Liver (tissue), 9 donors: Measurements from ENCODE around the gene MCUR1. TPM values are rescaled to one million over a fixed set of nuclear protein-coding genes. Genes with fewer than 3 reads are reported as not detected.
"Not testable (repeated sequence)": the region's sequence is repeated elsewhere in the genome, so short reads cannot be mapped to it uniquely, and the experiment has no call there.

Experiments used
- DNase-seq: peaks from one replicate; pipeline ENCODE4 v3.0.0-alpha.2; 2017; ENCODE audit warnings: low spot score
- H3K27ac ChIP-seq, 2 donors: one replicate each; pipeline ENCODE4 v1.7.0; 2013; ENCODE audit warnings: inconsistent platforms in 2 of 2, low read length in 2 of 2, control low read depth in 1 of 2, low read depth in 1 of 2, mild to moderate bottlenecking in 1 of 2
- H3K27me3 ChIP-seq, 4 donors: one replicate each; pipeline versions ENCODE4 v1.6.1 to v1.7.0; 2013; ENCODE audit warnings: low read length in 3 of 4, inconsistent platforms in 1 of 4, mild to moderate bottlenecking in 1 of 4, moderate library complexity in 1 of 4; ENCODE audit not compliant: control insufficient read depth in 4 of 4, insufficient read depth in 4 of 4
- H3K36me3 ChIP-seq, 4 donors: one replicate each; pipeline versions ENCODE4 v1.6.1 to v1.7.0; 2013; ENCODE audit warnings: low read length in 3 of 4, mild to moderate bottlenecking in 3 of 4, low read depth in 1 of 4, moderate library complexity in 1 of 4; ENCODE audit not compliant: control insufficient read depth in 4 of 4, insufficient read depth in 3 of 4
- H3K4me1 ChIP-seq, 4 donors: one replicate each; pipeline versions ENCODE4 v1.6.1 to v1.7.0; 2013; ENCODE audit warnings: low read length in 3 of 4, mild to moderate bottlenecking in 3 of 4, moderate library complexity in 1 of 4; ENCODE audit not compliant: control insufficient read depth in 4 of 4, insufficient read depth in 4 of 4
- H3K4me3 ChIP-seq, 3 donors: one replicate each; pipeline versions ENCODE4 v1.6.1 to v1.7.0; 2013; ENCODE audit warnings: low read length in 3 of 3, control low read depth in 1 of 3, low read depth in 1 of 3, mild to moderate bottlenecking in 1 of 3
- H3K9ac ChIP-seq, 2 donors: one replicate each; pipeline ENCODE4 v1.7.0; 2013; ENCODE audit warnings: low read length in 2 of 2, mild to moderate bottlenecking in 2 of 2, moderate library complexity in 2 of 2, control low read depth in 1 of 2, low read depth in 1 of 2
- H3K9me3 ChIP-seq, 4 donors: one replicate each; pipeline versions ENCODE4 v1.6.1 to v1.7.0; 2013; ENCODE audit warnings: low read length in 3 of 4; ENCODE audit not compliant: control insufficient read depth in 4 of 4
- EGR1 ChIP-seq, 2 donors: IDR thresholded peaks; 2 replicates each; pipeline ENCODE4 v1.6.1; 2016 to 2018; ENCODE audit warnings: antibody characterized with exemption in 2 of 2, low read depth in 2 of 2
- FOXA1 ChIP-seq: IDR thresholded peaks from 2 replicates; pipeline ENCODE4 v1.6.1; 2016; ENCODE audit warnings: antibody characterized with exemption
- FOXA2 ChIP-seq: IDR thresholded peaks from 2 replicates; pipeline ENCODE4 v1.6.1; 2016; ENCODE audit warnings: antibody characterized with exemption
- GABPA ChIP-seq, 2 donors: IDR thresholded peaks in 1 of 2; conservative IDR thresholded peaks in 1 of 2; 2 replicates each; pipeline ENCODE4 v1.6.1; 2016; ENCODE audit warnings: antibody characterized with exemption in 2 of 2, mild to moderate bottlenecking in 1 of 2, moderate library complexity in 1 of 2
- HNF4A ChIP-seq, 2 donors: conservative IDR thresholded peaks; 2 replicates each; pipeline ENCODE4 v1.6.1; 2016; ENCODE audit warnings: antibody characterized with exemption in 2 of 2, mild to moderate bottlenecking in 2 of 2
- HNF4G ChIP-seq: IDR thresholded peaks from 2 replicates; pipeline ENCODE4 v1.6.1; 2016; ENCODE audit warnings: antibody characterized with exemption
- JUND ChIP-seq, 2 donors: IDR thresholded peaks; 2 replicates each; pipeline ENCODE4 v1.6.1; 2016; ENCODE audit warnings: antibody characterized with exemption in 2 of 2
- NR2F2 ChIP-seq: IDR thresholded peaks from 2 replicates; pipeline ENCODE4 v1.6.1; 2016; ENCODE audit warnings: antibody characterized with exemption
- RAD21 ChIP-seq, 2 donors: IDR thresholded peaks; 2 replicates each; pipeline ENCODE4 v1.6.1; 2016; ENCODE audit warnings: antibody characterized with exemption in 2 of 2, mild to moderate bottlenecking in 2 of 2
- SP1 ChIP-seq: IDR thresholded peaks from 2 replicates; pipeline ENCODE4 v1.6.1; 2018; ENCODE audit warnings: antibody characterized with exemption, mild to moderate bottlenecking
- TAF1 ChIP-seq: conservative IDR thresholded peaks from 2 replicates; pipeline ENCODE4 v1.6.1; 2016; ENCODE audit warnings: antibody characterized with exemption, mild to moderate bottlenecking
- YY1 ChIP-seq: IDR thresholded peaks from 2 replicates; pipeline ENCODE4 v1.6.1; 2016; ENCODE audit warnings: antibody characterized with exemption, mild to moderate bottlenecking
- WGBS: extraction: QIAGEN DNeasy Blood & Tissue Kit; methylation state at CpG from one replicate; pipeline ENCODE4 v1.1.7; 2013; 5-methylcytosine and 5-hydroxymethylcytosine counted together
- polyA plus RNA-seq, 2 donors: library from polyadenylated mRNA; stranded (reverse) in 1 of 2; unstranded in 1 of 2; fragments of 200-250 nt in 1 of 2; fragments of >200 nt in 1 of 2; fragmentation: Nextera tagmentation in 1 of 2; extraction: Ambion mirVana in 1 of 2; gene quantifications; one replicate each; pipeline versions ENCODE4 v1.2.1 to v1.2.3, GENCODE V29; 2013 to 2015
- total RNA-seq, 2 donors: library from RNA; depleted of rRNA; stranded (reverse); fragments of >200 nt; gene quantifications; one replicate each; pipeline ENCODE4 v1.2.3, GENCODE V29; 2014
- TF ChIP-seq, protein P1 (sequence below): IDR thresholded peaks from 2 replicates; pipeline ENCODE4 v1.6.1; 2016; ENCODE audit warnings: antibody characterized with exemption
- TF ChIP-seq, protein P2 (sequence below): IDR thresholded peaks from 2 replicates; pipeline ENCODE4 v1.6.1; 2016; ENCODE audit warnings: antibody characterized with exemption
- TF ChIP-seq, protein P3 (sequence below): fragments of 150-350 bp; IDR thresholded peaks from 2 replicates; pipeline ENCODE4 v1.5.1; 2017; ENCODE audit warnings: improper control_type of control experiment, low read depth, low read length; ENCODE audit not compliant: missing input control
- TF ChIP-seq, protein P4 (sequence below): IDR thresholded peaks from 2 replicates; pipeline ENCODE4 v1.6.1; 2016; ENCODE audit warnings: antibody characterized with exemption, mild to moderate bottlenecking
- donor health status: healthy.
- donor health status: healthy.
- donor health status: healthy.
- donor health status: healthy.
- donor health status: healthy.

MCUR1 gene
- total and polyA plus RNA-seq, 4 donors, result 7.3 to 17.3 (median 7.4) TPM

DNA sequence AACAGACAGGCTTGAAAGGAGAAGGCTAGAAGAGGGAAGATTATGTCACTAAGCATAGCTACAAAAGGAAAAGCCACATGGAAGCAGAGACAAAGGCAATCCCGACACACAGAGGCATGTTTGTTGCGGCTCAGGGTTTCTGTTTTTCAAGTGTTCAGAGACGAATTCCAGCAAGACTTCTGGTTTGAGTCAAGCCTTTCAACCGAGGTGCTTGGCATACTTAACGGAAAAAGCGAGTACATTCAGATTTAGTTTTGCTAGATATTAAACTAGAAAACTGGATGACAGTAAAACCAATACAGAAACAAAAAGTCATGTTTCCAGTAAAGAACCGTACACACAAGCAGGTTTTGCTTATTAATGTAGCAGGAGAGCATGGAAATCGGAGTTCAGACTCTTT lies 27.2 kb downstream of the MCUR1 start (continued):
- TF ChIP-seq, protein P1, sequence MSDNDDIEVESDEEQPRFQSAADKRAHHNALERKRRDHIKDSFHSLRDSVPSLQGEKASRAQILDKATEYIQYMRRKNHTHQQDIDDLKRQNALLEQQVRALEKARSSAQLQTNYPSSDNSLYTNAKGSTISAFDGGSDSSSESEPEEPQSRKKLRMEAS, result no peak
- no peak for TF ChIP-seq HNF4A (conservative IDR thresholded peaks at IDR 0.05)
- no peak for TF ChIP-seq SP1
- no peak for TF ChIP-seq YY1
- TF ChIP-seq GABPA (IDR thresholded peaks at IDR 0.05 in 1 of 2, conservative IDR thresholded peaks at IDR 0.05 in 1 of 2), result no peak
- TF ChIP-seq FOXA1, result no peak
- TF ChIP-seq, protein P2, sequence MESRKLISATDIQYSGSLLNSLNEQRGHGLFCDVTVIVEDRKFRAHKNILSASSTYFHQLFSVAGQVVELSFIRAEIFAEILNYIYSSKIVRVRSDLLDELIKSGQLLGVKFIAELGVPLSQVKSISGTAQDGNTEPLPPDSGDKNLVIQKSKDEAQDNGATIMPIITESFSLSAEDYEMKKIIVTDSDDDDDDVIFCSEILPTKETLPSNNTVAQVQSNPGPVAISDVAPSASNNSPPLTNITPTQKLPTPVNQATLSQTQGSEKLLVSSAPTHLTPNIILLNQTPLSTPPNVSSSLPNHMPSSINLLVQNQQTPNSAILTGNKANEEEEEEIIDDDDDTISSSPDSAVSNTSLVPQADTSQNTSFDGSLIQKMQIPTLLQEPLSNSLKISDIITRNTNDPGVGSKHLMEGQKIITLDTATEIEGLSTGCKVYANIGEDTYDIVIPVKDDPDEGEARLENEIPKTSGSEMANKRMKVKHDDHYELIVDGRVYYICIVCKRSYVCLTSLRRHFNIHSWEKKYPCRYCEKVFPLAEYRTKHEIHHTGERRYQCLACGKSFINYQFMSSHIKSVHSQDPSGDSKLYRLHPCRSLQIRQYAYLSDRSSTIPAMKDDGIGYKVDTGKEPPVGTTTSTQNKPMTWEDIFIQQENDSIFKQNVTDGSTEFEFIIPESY, result no peak

DNA sequence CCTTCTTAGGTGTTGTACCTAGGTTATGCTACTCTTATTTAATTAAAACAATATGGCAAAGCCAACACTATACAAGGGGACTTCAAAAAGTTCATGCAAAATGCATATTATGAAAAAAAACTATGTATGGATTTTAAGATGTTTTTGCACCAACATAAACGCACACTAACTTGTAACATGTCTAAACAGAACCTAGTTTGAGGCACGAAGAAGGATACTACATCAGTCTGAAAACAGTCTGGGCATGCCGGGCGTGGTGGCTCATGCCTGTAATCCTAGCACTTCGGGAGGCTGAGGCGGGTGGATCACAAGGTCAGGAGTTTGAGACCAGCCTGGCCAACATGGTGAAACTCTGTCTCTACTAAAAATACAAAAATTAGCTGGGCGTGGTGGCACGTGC lies 34.2 kb downstream of the MCUR1 start:
- not testable (repeated sequence) for H3K9ac ChIP-seq, H3K27ac ChIP-seq, DNase-seq, H3K4me3 ChIP-seq, H3K4me1 ChIP-seq, H3K36me3 ChIP-seq, H3K27me3 ChIP-seq, H3K9me3 ChIP-seq
- 94% methylated on average over 8 of the region's 8 CpGs for WGBS

DNA sequence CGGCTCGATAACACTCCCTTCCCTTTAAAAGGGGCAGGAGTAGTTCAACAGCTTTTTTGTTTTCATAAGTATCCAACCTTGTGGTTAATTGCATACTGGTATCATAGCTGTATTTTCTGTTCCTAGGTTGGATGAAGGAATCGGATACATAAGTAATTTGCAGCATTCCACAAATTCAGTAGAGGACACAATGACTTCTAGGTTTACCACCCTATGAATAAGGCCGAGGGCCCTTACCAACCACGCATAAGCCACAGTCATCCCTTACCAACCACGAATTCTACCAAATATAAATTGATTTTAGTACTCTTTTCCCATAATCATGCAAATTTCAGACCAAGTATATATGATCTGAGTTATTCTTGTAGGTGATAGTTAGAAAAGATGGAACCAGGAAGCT lies 36.3 kb downstream of the MCUR1 start:
- TF ChIP-seq FOXA2 (no peak), HNF4G (no peak), GABPA (IDR thresholded peaks at IDR 0.05 in 1 of 2, conservative IDR thresholded peaks at IDR 0.05 in 1 of 2) (no peak)
- TF ChIP-seq, protein P1, result no peak
- H3K9me3 ChIP-seq, result no peaks in the 10 kb centered on the region
- H3K27me3 ChIP-seq, result no peaks in the 10 kb centered on the region
- no peak overlapping the region for H3K27ac ChIP-seq
- H3K4me1 ChIP-seq, result no peaks in the 10 kb centered on the region
- no peak overlapping the region for H3K9ac ChIP-seq
- H3K4me3 ChIP-seq, result no peak overlapping the region
- no peak for DNase-seq
- WGBS, result 94% methylated on average over 6 of the region's 6 CpGs
- no peaks in the 10 kb centered on the region for H3K36me3 ChIP-seq

DNA sequence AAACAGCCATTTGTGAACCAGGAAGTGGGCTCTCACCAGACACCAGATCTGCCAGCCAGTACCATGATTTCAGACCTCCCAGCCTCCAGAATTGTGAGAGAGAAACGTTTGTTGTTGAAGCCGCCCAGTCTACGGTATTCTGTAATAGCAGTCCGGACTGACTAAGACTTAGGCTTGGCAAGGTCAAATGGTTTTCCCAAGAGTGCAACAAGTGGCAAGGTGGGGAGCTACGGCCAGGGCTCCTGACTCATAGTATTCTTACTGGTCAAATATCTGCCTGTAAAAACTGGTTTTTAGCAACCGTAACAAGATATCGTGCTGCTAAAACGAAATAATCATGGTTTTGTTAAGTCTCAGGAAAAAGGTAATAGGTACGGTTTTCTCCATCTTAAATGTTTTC lies 37.8 kb downstream of the MCUR1 start:
- H3K9ac ChIP-seq, result no peak overlapping the region
- H3K27ac ChIP-seq, result no peak overlapping the region
- WGBS, result 93% methylated on average over 9 of the region's 9 CpGs
- no peaks in the 10 kb centered on the region for H3K4me1 ChIP-seq
- no peaks in the 10 kb centered on the region for H3K36me3 ChIP-seq
- no peaks in the 10 kb centered on the region for H3K9me3 ChIP-seq
- DNase-seq, result no peak
- H3K27me3 ChIP-seq, result no peaks in the 10 kb centered on the region
- no peak overlapping the region for H3K4me3 ChIP-seq
- TF ChIP-seq, protein P2, result no peak
- no peak for TF ChIP-seq RAD21 (IDR thresholded peaks at IDR 0.05)
- no peak for TF ChIP-seq EGR1 (IDR thresholded peaks at IDR 0.05; ENCODE audit: low read depth in 2 of 2)
- no peak for TF ChIP-seq FOXA1
- TF ChIP-seq, protein P3, sequence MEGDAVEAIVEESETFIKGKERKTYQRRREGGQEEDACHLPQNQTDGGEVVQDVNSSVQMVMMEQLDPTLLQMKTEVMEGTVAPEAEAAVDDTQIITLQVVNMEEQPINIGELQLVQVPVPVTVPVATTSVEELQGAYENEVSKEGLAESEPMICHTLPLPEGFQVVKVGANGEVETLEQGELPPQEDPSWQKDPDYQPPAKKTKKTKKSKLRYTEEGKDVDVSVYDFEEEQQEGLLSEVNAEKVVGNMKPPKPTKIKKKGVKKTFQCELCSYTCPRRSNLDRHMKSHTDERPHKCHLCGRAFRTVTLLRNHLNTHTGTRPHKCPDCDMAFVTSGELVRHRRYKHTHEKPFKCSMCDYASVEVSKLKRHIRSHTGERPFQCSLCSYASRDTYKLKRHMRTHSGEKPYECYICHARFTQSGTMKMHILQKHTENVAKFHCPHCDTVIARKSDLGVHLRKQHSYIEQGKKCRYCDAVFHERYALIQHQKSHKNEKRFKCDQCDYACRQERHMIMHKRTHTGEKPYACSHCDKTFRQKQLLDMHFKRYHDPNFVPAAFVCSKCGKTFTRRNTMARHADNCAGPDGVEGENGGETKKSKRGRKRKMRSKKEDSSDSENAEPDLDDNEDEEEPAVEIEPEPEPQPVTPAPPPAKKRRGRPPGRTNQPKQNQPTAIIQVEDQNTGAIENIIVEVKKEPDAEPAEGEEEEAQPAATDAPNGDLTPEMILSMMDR, result no peak
- TF ChIP-seq TAF1, result no peak
- TF ChIP-seq JUND (IDR thresholded peaks at IDR 0.05), result no peak
- no peak for TF ChIP-seq HNF4A (conservative IDR thresholded peaks at IDR 0.05)
- TF ChIP-seq, protein P1, result no peak
- TF ChIP-seq NR2F2, result no peak
- TF ChIP-seq, protein P4, sequence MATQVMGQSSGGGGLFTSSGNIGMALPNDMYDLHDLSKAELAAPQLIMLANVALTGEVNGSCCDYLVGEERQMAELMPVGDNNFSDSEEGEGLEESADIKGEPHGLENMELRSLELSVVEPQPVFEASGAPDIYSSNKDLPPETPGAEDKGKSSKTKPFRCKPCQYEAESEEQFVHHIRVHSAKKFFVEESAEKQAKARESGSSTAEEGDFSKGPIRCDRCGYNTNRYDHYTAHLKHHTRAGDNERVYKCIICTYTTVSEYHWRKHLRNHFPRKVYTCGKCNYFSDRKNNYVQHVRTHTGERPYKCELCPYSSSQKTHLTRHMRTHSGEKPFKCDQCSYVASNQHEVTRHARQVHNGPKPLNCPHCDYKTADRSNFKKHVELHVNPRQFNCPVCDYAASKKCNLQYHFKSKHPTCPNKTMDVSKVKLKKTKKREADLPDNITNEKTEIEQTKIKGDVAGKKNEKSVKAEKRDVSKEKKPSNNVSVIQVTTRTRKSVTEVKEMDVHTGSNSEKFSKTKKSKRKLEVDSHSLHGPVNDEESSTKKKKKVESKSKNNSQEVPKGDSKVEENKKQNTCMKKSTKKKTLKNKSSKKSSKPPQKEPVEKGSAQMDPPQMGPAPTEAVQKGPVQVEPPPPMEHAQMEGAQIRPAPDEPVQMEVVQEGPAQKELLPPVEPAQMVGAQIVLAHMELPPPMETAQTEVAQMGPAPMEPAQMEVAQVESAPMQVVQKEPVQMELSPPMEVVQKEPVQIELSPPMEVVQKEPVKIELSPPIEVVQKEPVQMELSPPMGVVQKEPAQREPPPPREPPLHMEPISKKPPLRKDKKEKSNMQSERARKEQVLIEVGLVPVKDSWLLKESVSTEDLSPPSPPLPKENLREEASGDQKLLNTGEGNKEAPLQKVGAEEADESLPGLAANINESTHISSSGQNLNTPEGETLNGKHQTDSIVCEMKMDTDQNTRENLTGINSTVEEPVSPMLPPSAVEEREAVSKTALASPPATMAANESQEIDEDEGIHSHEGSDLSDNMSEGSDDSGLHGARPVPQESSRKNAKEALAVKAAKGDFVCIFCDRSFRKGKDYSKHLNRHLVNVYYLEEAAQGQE, result no peak
